ENCODE results near the gene GFPT1.

The GFPT1 gene

DNA sequence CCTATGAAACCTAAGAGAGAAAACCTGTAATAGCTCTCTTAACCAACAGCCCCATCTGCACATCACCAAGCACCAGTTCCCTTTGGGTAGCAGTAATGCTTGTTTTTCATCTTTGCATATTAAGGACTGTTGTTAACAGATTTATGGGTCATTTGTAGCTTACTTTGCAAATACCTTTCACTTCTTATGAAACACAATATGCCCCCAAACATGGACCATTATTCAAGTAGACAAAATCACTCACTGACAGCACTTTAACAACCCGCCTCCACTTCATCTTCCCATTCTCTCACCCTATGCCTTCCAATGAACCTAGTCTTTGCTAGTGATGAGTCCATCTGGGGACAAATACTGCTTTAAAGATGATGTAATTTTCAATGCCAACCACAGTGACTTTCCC lies 64.4 kb downstream of the GFPT1 start:
- TF ChIP-seq, protein P1, sequence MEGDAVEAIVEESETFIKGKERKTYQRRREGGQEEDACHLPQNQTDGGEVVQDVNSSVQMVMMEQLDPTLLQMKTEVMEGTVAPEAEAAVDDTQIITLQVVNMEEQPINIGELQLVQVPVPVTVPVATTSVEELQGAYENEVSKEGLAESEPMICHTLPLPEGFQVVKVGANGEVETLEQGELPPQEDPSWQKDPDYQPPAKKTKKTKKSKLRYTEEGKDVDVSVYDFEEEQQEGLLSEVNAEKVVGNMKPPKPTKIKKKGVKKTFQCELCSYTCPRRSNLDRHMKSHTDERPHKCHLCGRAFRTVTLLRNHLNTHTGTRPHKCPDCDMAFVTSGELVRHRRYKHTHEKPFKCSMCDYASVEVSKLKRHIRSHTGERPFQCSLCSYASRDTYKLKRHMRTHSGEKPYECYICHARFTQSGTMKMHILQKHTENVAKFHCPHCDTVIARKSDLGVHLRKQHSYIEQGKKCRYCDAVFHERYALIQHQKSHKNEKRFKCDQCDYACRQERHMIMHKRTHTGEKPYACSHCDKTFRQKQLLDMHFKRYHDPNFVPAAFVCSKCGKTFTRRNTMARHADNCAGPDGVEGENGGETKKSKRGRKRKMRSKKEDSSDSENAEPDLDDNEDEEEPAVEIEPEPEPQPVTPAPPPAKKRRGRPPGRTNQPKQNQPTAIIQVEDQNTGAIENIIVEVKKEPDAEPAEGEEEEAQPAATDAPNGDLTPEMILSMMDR (IDR thresholded peaks at IDR 0.05; ENCODE audit: low read depth, low read length) = no peak
- no peak overlapping the region for H3K4me3 ChIP-seq (ENCODE audit: low read depth, low read length)

DNA sequence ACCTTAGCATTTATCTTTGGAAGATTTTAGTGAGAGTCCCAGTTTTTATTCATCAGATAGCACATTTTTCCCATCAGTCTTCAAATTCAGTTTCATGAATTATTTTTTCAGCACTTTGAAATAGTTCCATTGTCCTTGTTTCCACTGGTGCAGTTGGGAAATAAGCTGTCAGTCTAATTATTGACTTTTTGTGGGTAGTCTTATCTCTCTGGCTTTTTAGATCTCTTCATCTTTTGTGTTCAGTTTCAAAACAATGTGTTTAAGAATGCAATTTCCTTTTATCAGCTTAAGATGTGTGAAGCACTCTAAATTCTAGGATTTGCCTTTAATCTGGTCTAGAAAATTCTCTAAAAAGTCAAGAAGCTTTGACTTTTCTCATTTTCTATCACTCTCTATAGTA lies 70.5 kb downstream of the GFPT1 start:
- no peak overlapping the region for H3K4me3 ChIP-seq (ENCODE audit: low read depth, low read length)
- TF ChIP-seq, protein P1 (IDR thresholded peaks at IDR 0.05; ENCODE audit: low read depth, low read length) = no peak

DNA sequence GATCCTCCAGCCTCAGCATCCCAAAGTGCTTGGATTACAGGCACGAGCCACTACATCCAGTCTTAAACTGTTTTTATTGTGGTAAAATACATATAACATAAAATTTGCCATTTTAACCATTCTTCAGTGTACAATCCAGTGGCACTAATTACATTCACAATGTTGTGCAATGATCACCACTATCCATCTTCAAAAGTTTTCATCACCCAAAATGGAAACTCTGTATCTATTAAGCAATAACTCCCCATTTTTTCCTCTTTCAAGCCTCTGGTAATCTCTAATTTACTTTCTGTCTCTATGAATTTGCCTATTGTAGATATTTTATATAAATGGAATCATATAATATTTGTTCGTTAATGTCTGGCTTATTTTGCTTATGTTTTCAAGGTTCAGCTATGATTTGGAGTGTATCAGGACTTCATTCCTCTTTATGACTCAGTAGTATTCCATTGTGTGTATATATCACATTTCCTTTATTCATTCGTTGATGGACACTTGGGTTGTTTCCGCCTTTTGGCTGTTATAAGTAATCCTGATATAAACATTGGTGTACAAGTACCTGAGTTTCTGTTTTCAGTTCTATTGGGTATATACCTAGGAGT lies 71.8 kb downstream of the GFPT1 start:
- no peak overlapping the region for H3K4me3 ChIP-seq (ENCODE audit: low read depth, low read length)
- TF ChIP-seq, protein P1 (IDR thresholded peaks at IDR 0.05; ENCODE audit: low read depth, low read length) = no peak

DNA sequence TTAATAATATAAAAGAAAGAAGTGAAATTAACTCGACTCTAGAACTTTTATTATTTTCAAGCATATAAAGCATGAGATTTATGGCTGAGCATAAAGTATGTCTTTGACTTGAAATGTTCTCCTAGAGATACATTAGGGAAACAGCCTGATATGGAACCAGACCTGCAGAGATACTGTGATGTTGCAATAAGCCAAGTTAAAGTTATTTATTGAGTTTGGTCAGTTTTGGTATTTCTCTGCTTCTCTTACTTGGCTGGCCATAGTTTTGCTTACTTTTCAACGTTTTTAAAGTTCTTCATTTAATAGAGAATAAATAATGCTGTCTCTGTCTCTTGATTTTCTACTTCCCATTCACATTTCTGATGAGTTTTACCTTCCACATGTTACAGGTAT lies 76.0 kb downstream of the GFPT1 start:
- TF ChIP-seq, protein P1 (IDR thresholded peaks at IDR 0.05; ENCODE audit: low read depth, low read length) = no peak
- H3K4me3 ChIP-seq (ENCODE audit: low read depth, low read length) = no peak overlapping the region

DNA sequence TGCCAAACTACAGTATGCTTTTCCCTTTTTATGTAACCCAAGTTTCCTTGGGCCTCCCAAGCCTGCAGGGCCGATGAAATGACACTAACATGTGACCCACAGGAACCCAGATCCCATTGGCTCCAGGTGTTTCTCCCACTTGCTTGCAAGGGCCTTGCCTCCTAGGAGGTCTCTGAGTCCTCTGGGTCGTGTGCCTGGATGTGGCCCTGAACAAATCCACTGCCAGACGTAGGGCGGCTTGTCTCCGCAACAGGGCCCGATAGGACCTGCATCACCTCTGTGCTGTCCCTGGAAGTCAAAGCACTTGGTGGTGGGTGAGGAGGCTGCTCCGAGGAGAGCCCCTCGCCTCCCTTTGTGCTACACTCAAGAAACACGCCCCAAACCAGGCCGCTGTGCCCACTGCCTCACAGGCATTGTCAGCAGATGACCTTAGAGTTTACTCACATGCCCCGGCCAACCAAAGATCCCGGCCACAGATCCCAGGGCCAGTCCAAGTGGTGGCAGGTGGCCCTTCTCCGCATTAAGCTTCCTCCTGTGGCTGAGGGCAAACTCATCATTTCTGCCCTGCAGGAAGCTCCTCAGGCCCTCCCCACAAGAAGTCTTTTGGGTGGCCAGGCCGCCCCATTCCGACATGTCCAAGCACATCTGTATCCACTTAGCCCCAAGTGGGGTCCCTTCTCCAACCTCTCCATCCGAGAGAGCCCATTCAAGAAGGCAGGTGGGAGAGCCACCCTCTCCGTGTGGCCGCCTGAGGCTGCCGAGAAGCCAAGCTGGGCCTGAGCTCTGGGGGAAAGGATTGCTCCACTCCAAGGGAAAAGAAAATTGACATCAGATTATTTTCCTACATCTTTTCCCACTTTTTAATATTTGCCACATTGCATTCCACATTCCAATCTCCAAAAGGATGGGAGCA lies 76.7 kb downstream of the GFPT1 start:
- TF ChIP-seq, protein P1 (IDR thresholded peaks at IDR 0.05; ENCODE audit: low read depth, low read length) = no peak

DNA sequence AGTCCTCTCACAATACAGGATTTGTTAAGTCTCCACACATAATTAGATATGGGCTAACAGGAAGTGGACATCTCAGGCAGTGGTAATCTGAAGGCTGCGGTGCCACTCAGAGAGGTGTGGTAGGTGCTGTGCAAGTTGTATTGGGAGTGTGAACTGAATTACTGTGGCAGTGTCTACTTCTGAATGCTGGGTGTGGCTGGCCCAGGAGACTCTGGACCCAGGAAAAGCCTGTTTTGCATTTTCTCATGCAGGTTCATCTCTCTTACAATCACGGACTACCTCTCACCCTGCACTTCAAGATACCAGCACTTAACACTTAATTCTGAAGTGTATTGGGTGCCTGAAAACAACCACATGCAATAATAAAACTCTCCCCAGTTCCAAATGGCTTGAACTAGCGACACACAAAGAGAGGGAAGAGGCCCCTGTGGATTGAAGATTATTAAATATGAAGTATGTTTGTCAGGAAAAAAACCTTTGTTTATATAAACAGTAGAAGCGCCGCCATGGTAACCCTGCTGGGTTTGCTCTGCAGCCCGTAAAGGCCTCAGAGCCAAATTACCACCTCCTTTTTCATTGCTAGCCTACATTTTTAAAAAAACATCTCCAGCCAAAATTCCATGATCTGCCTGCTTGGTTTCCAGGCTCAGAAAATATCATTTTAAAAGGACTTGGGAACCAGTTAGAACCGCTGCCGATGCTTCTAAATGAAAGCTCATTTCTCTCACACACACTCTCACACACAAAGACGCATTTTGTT lies 77.5 kb downstream of the GFPT1 start:
- TF ChIP-seq, protein P1 (IDR thresholded peaks at IDR 0.05; ENCODE audit: low read depth, low read length) = no peak
- H3K4me3 ChIP-seq (ENCODE audit: low read depth, low read length) = no peak overlapping the region

More for the DNA sequence above, 76.7 kb downstream of the GFPT1 start:
- H3K4me3 ChIP-seq (ENCODE audit: low read depth, low read length) = no peak overlapping the region
